H1 (cell line): ENCODE measurements around the gene ZNF426. TPM values are rescaled to one million over a fixed set of nuclear protein-coding genes. Genes with fewer than 3 reads are reported as not detected.

ENCODE experiments used
- CTCF ChIA-PET: fragments of 300-600 bp; sonication (Branson Sonifier 250); formaldehyde crosslinking; loops from one replicate; lab custom pipeline; 2021; ENCODE audit not compliant: partially characterized antibody; lab: Charles Lee
- POLR2A ChIA-PET: fragments of 300-600 bp; sonication (Branson Sonifier 250); formaldehyde crosslinking; loops from one replicate; lab custom pipeline; 2021; ENCODE audit warnings: inconsistent platforms; ENCODE audit not compliant: partially characterized antibody; lab: Charles Lee
- DNase-seq, 2 experiments: peaks; one replicate each; pipeline versions ENCODE4 v3.0.0 to v3.0.0-alpha.2; 2010 to 2022; ENCODE audit warnings: low spot score in 2 of 2, low read depth in 1 of 2, mixed read lengths in 1 of 2
- FAIRE-seq: peaks from 2 replicates; lab custom pipeline; 2011; peaks lifted over from hg19 to GRCh38; lab: Jason Lieb, UNC
- H2AFZ ChIP-seq: 2 replicates; pipeline ENCODE4 v1.8.1; 2012; ENCODE audit warnings: low read length, inconsistent platforms
- H2AK5ac ChIP-seq: 2 replicates; pipeline ENCODE4 v1.6.1; 2013; ENCODE audit warnings: low read depth, low read length
- H2BK120ac ChIP-seq: replicated peaks from 2 replicates; pipeline ENCODE3; 2013; ENCODE audit warnings: low read depth, low read length, inconsistent platforms
- H2BK12ac ChIP-seq: 2 replicates; pipeline ENCODE4 v1.6.1; 2013; ENCODE audit warnings: low read depth, low read length
- H2BK15ac ChIP-seq: 2 replicates; pipeline ENCODE4 v1.6.1; 2013; ENCODE audit warnings: low read length
- H2BK20ac ChIP-seq: 2 replicates; pipeline ENCODE4 v1.6.1; 2013; ENCODE audit warnings: low read length
- H2BK5ac ChIP-seq: 2 replicates; pipeline ENCODE4 v1.6.1; 2013; ENCODE audit warnings: low read depth, low read length
- H3K14ac ChIP-seq: 2 replicates; pipeline ENCODE4 v1.6.1; 2013; ENCODE audit warnings: inconsistent platforms; ENCODE audit not compliant: insufficient read length
- H3K18ac ChIP-seq: 2 replicates; pipeline ENCODE4 v1.6.1; 2013; ENCODE audit warnings: low read length; ENCODE audit errors: extremely low read depth
- H3K23ac ChIP-seq: 2 replicates; pipeline ENCODE4 v1.6.1; 2013; ENCODE audit warnings: inconsistent platforms; ENCODE audit not compliant: insufficient read length
- H3K23me2 ChIP-seq: 2 replicates; pipeline ENCODE4 v1.6.1; 2013; ENCODE audit warnings: low read depth, low read length
- H3K27ac ChIP-seq: 2 replicates; pipeline ENCODE4 v1.6.1; 2011; ENCODE audit warnings: low read depth, low read length, inconsistent platforms
- H3K27me3 ChIP-seq, 4 experiments: replicated peaks in 1 of 4; 1 replicate in 1 of 4; 2 replicates in 3 of 4; pipeline versions ENCODE4 v1.6.1 to v1.8.1; 2011 to 2013; ENCODE audit warnings: low read length in 3 of 4, mild to moderate bottlenecking in 3 of 4, inconsistent platforms in 2 of 4, mixed read lengths in 2 of 4, moderate library complexity in 1 of 4; ENCODE audit not compliant: control insufficient read depth in 3 of 4, insufficient read depth in 3 of 4; ENCODE audit errors: extremely low read depth in 1 of 4
- H3K36me3 ChIP-seq, 4 experiments: 2 replicates each; pipeline versions ENCODE4 v1.6.1 to v1.8.1; 2011 to 2013; ENCODE audit warnings: mild to moderate bottlenecking in 4 of 4, low read length in 3 of 4, moderate library complexity in 2 of 4, control low read depth in 1 of 4, inconsistent platforms in 1 of 4; ENCODE audit not compliant: insufficient read depth in 4 of 4, control insufficient read depth in 2 of 4
- H3K4ac ChIP-seq: replicated peaks from 2 replicates; pipeline ENCODE3; 2013; ENCODE audit warnings: low read length, low read depth, mixed read lengths, inconsistent platforms; ENCODE audit not compliant: insufficient read length
- H3K4me1 ChIP-seq, 4 experiments: replicated peaks in 1 of 4; 1 replicate in 1 of 4; 2 replicates in 3 of 4; pipeline versions ENCODE4 v1.6.1 to v1.8.1; 2011 to 2013; ENCODE audit warnings: low read length in 3 of 4, inconsistent platforms in 2 of 4, mixed read lengths in 1 of 4; ENCODE audit not compliant: insufficient read depth in 4 of 4, control insufficient read depth in 3 of 4
- H3K4me2 ChIP-seq, 2 experiments: 2 replicates each; pipeline versions ENCODE4 v1.6.1 to v1.8.1; 2011 to 2013; ENCODE audit warnings: low read depth in 2 of 2, low read length in 2 of 2, control low read depth in 1 of 2, inconsistent platforms in 1 of 2, mild to moderate bottlenecking in 1 of 2; ENCODE audit not compliant: insufficient read depth in 1 of 2
- H3K4me3 ChIP-seq, 4 experiments: fragments of 200-600, 300-600 bp in 1 of 4; sonication (generic), shearing (Covaris generic), sonication (Bioruptor Twin) in 1 of 4; 2 replicates each; pipeline versions ENCODE4 v1.5.1 to v1.8.1; 2011 to 2016; ENCODE audit warnings: low read length in 4 of 4, low read depth in 3 of 4, control low read depth in 2 of 4, inconsistent platforms in 2 of 4, mild to moderate bottlenecking in 2 of 4, mixed read lengths in 1 of 4, moderate library complexity in 1 of 4; ENCODE audit not compliant: insufficient read depth in 2 of 4; ENCODE audit errors: extremely low read depth in 1 of 4
- H3K56ac ChIP-seq: replicated peaks from 2 replicates; pipeline ENCODE3; 2013; ENCODE audit warnings: low read depth, mild to moderate bottlenecking, mixed read lengths, low read length, inconsistent platforms; ENCODE audit not compliant: insufficient read length
- H3K79me1 ChIP-seq: 2 replicates; pipeline ENCODE4 v1.6.1; 2013; ENCODE audit warnings: low read depth, low read length, control low read depth
- H3K79me2 ChIP-seq, 2 experiments: 2 replicates each; pipeline versions ENCODE4 v1.6.1 to v1.8.1; 2012 to 2013; ENCODE audit warnings: low read length in 2 of 2, mild to moderate bottlenecking in 2 of 2, inconsistent platforms in 1 of 2; ENCODE audit not compliant: insufficient read depth in 2 of 2, control insufficient read depth in 1 of 2
- H3K9ac ChIP-seq, 4 experiments: replicated peaks in 1 of 4; 1 replicate in 1 of 4; 2 replicates in 3 of 4; pipeline versions ENCODE4 v1.6.1 to v1.8.1; 2011 to 2013; ENCODE audit warnings: low read depth in 3 of 4, low read length in 3 of 4, control low read depth in 2 of 4, mild to moderate bottlenecking in 2 of 4, moderate library complexity in 2 of 4, inconsistent platforms in 1 of 4; ENCODE audit errors: extremely low read depth in 1 of 4
- H3K9me3 ChIP-seq, 2 experiments: 2 replicates each; pipeline versions ENCODE4 v1.6.1 to v1.8.1; 2012 to 2013; ENCODE audit warnings: mild to moderate bottlenecking in 2 of 2, moderate library complexity in 2 of 2, control low read depth in 1 of 2, inconsistent platforms in 1 of 2, low read depth in 1 of 2, low read length in 1 of 2, mixed read lengths in 1 of 2; ENCODE audit not compliant: insufficient read depth in 2 of 2
- H4K20me1 ChIP-seq, 2 experiments: replicated peaks in 1 of 2; 2 replicates each; pipeline versions ENCODE3 to v1.8.1; 2011 to 2013; ENCODE audit warnings: inconsistent platforms in 2 of 2, low read length in 2 of 2, mild to moderate bottlenecking in 1 of 2; ENCODE audit not compliant: insufficient read depth in 2 of 2, control insufficient read depth in 1 of 2
- H4K5ac ChIP-seq: 2 replicates; pipeline ENCODE4 v1.6.1; 2013; ENCODE audit warnings: low read length, low read depth, mixed read lengths, inconsistent platforms; ENCODE audit not compliant: insufficient read length
- H4K8ac ChIP-seq: 2 replicates; pipeline ENCODE4 v1.8.0; 2013; ENCODE audit warnings: mild to moderate bottlenecking, moderate library complexity, low read length, inconsistent platforms; ENCODE audit not compliant: insufficient read depth; ENCODE audit errors: extremely low read depth
- H4K91ac ChIP-seq: replicated peaks from 2 replicates; pipeline ENCODE3; 2013; ENCODE audit warnings: low read length, mixed read lengths, inconsistent platforms; ENCODE audit not compliant: insufficient read length
- GABPA ChIP-seq: IDR thresholded peaks from 2 replicates; pipeline ENCODE4 v1.6.1; 2011; ENCODE audit warnings: mild to moderate bottlenecking, low read length, moderate library complexity, borderline replicate concordance; ENCODE audit not compliant: insufficient read depth
- GTF2F1 ChIP-seq: IDR thresholded peaks from 2 replicates; pipeline ENCODE4 v1.6.1; 2012; ENCODE audit warnings: low read depth, low read length, improper control_type of control experiment, borderline replicate concordance
- POLR2A ChIP-seq, 2 experiments: IDR thresholded peaks; 1 replicate in 1 of 2; 2 replicates in 1 of 2; pipeline ENCODE4 v1.6.1; 2011; ENCODE audit warnings: low read depth in 2 of 2, low read length in 2 of 2, mild to moderate bottlenecking in 2 of 2; ENCODE audit errors: control extremely low read depth in 1 of 2
- TCF12 ChIP-seq: IDR thresholded peaks from 2 replicates; pipeline ENCODE4 v1.6.1; 2011; ENCODE audit warnings: low read depth, mild to moderate bottlenecking, low read length
- TEAD4 ChIP-seq: IDR thresholded peaks from 2 replicates; pipeline ENCODE4 v1.6.1; 2012; ENCODE audit warnings: low read depth, low read length, inconsistent platforms, mixed read lengths
- ZNF274 ChIP-seq: IDR thresholded peaks from 2 replicates; pipeline ENCODE4 v1.7.0; 2012; ENCODE audit warnings: low read length, borderline replicate concordance; ENCODE audit errors: extremely low read depth
- WGBS, 2 experiments: shearing (Covaris generic) in 1 of 2; methylation state at CpG; one replicate each; pipeline versions ENCODE4 v1.1.6 to v1.1.7; 2013 to 2015; ENCODE audit warnings: low lambda C conversion rate in 2 of 2, mixed read lengths in 2 of 2, inconsistent platforms in 1 of 2, low coverage in 1 of 2, missing lambda C conversion rate in 1 of 2; ENCODE audit not compliant: insufficient replicate concordance in 2 of 2, insufficient coverage in 1 of 2, insufficient read length in 1 of 2; ENCODE audit errors: extremely low coverage in 1 of 2, missing lambda C conversion rate in 1 of 2; 5-methylcytosine and 5-hydroxymethylcytosine counted together
- polyA plus RNA-seq, 7 experiments: library from polyadenylated mRNA; depleted of rRNA in 3 of 7; stranded (reverse) in 5 of 7; unstranded in 2 of 7; fragments of >200 nt in 5 of 7; fragments of 200-250 nt in 2 of 7; gene quantifications; 1 replicate in 5 of 7; 2 replicates in 1 of 7; 4 replicates in 1 of 7; pipeline versions ENCODE4 v1.2.1 to v1.2.3, GENCODE V29; 2011 to 2013; ENCODE audit warnings: missing spikeins in 2 of 7, mixed read lengths in 2 of 7
- total RNA-seq: library from RNA; stranded (reverse); fragmentation: NEBNext Ultra II Directional; extraction: Animal tissue kit (Norgen Biotek cat#: 25700); gene quantifications from 2 replicates; pipeline ENCODE4 v1.2.1, GENCODE V29; 2021

The ZNF426 gene
- total and polyA plus RNA-seq, 2 of the 8 experiments (the other 6 are each of a cell fraction or from before 2014, with no cell fraction given) = 3.6 to 27.9 TPM

GRCh38 chr19:9565900-9566705 is 27.7 kb upstream of the ZNF426 start:
- H2BK12ac ChIP-seq = no peak overlapping the region
- TF ChIP-seq GTF2F1 = peak; percentile 91
- no peak for TF ChIP-seq GABPA
- TF ChIP-seq TEAD4 = 0 out of 2 replicates have a peak, but pooled peaks have one; percentile 24
- TF ChIP-seq TCF12 = no peak
- TF ChIP-seq POLR2A (IDR thresholded peaks at IDR 0.05; ENCODE audit: control extremely low read depth in 1 of 2, low read depth in 2 of 2, low read length in 2 of 2) = peak in 1 of 2 experiments; percentile 43; a peak in 1 of 3 replicates
- TF ChIP-seq ZNF274 = peak; percentile 74
- peak overlapping the region in 1 of 4 experiments; percentile 36; a peak in 1 of 8 replicates for H3K4me3 ChIP-seq
- H3K23ac ChIP-seq = no peak overlapping the region
- no peaks in the 10 kb centered on the region for H3K79me1 ChIP-seq
- H2BK120ac ChIP-seq = no peak overlapping the region
- DNase-seq (no peak), FAIRE-seq (no peak)
- H3K27me3 ChIP-seq = no peaks in the 10 kb centered on the region
- no peaks in the 10 kb centered on the region for H3K23me2 ChIP-seq
- no peak overlapping the region for H3K9ac ChIP-seq
- H3K14ac ChIP-seq = no peak overlapping the region
- ChIA-PET CTCF (interaction anchor here (1.0 kb wide), 1 partner anchor 18 kb away, joined by 3 read pairs; no protein-coding TSS in a partner anchor), POLR2A (interaction anchor here (0.9 kb wide), 1 partner anchor 16 kb away, joined by 5 read pairs; no protein-coding TSS in a partner anchor)
- H3K79me2 ChIP-seq = peaks cover 40 to 94% of the 10 kb centered on the region in 2 experiments
- H2AK5ac ChIP-seq = no peak overlapping the region
- H2BK15ac ChIP-seq = no peak overlapping the region
- H2BK5ac ChIP-seq = no peak overlapping the region
- H2AFZ ChIP-seq = no peak overlapping the region
- H4K8ac ChIP-seq = no peak overlapping the region
- H4K91ac ChIP-seq = no peak overlapping the region
- H4K20me1 ChIP-seq = peaks cover 0 to 5% of the 10 kb centered on the region in 2 experiments
- peaks cover 69 to 83% of the 10 kb centered on the region in 2 experiments for H3K9me3 ChIP-seq
- no peak overlapping the region for H3K4me2 ChIP-seq
- H2BK20ac ChIP-seq = no peak overlapping the region
- no peak overlapping the region for H3K27ac ChIP-seq
- H3K4ac ChIP-seq = no peak overlapping the region
- H3K36me3 ChIP-seq = peaks cover 43 to 100% (median 81%) of the 10 kb centered on the region in 4 experiments
- H4K5ac ChIP-seq = no peak overlapping the region
- no peak overlapping the region for H3K18ac ChIP-seq
- no peaks in the 10 kb centered on the region for H3K4me1 ChIP-seq
- H3K56ac ChIP-seq = no peak overlapping the region
- 94% methylated on average over 9 of the region's 9 CpGs; no CpG with 5 or more reads in 1 of the 2 experiments for WGBS, 2 experiments
